Dermis microvascular lymphatic vessel endothelial cell (primary cell): Measurements from ENCODE around the gene PLD3. TPM values are rescaled to one million over a fixed set of nuclear protein-coding genes. Genes with fewer than 3 reads are reported as not detected.
"Not testable (repeated sequence)": the region's sequence is repeated elsewhere in the genome, so short reads cannot be mapped to it uniquely, and the experiment has no call there.

Source experiments
- DNase-seq, 2 donors: peaks; one replicate each; pipeline versions ENCODE4 v3.0.0 to v3.0.0-alpha.2; 2010; ENCODE audit warnings: low read depth in 2 of 2
- total RNA-seq: library from RNA; depleted of rRNA; stranded (reverse); fragments of >200 nt; gene quantifications from 2 replicates; pipeline ENCODE4 v1.2.1, GENCODE V29; 2014

The PLD3 gene
- total RNA-seq, 1 donor from 2014 or later, result 88.6 TPM

DNA sequence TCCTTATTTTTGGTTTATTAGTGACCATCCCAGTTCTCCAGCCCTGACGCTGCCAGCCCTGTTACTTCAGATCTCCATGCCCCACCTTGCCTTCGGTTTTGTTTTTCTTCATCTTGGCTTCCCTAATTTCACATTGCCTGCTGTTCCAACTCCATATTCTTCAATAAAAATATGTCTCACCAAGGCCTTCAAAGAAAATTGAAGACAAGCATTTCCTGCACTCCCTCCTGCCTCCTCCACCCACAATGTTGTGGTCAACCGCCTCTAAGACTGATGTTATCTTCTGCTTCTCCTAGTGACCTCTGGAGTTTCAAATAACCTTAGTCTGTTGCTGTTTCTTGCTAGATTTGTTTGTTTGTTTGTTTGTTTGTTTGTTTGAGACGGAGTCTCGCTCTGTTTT is 14.6 kb downstream of the PLD3 start:
- DNase-seq, result no peak

DNA sequence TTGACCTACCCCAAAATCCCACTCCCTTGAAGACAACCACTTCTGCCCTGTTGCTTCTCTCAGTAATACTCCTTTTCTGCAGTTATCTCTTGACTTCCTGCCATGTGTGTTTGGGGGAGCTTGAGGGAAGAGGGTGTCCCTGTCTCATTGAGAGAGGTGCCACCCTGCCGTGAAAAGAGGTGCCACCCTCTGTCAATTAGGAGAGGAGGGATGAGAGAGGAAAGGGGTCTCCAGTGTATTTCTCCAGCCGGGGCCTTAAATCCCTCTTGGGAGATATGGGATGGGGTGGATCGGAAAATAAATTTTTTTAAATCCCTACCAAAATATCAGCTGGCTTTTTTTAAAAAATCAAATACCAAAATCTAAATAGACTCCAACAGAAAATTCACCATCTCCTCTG is 16.5 kb downstream of the PLD3 start:
- no peak for DNase-seq

DNA sequence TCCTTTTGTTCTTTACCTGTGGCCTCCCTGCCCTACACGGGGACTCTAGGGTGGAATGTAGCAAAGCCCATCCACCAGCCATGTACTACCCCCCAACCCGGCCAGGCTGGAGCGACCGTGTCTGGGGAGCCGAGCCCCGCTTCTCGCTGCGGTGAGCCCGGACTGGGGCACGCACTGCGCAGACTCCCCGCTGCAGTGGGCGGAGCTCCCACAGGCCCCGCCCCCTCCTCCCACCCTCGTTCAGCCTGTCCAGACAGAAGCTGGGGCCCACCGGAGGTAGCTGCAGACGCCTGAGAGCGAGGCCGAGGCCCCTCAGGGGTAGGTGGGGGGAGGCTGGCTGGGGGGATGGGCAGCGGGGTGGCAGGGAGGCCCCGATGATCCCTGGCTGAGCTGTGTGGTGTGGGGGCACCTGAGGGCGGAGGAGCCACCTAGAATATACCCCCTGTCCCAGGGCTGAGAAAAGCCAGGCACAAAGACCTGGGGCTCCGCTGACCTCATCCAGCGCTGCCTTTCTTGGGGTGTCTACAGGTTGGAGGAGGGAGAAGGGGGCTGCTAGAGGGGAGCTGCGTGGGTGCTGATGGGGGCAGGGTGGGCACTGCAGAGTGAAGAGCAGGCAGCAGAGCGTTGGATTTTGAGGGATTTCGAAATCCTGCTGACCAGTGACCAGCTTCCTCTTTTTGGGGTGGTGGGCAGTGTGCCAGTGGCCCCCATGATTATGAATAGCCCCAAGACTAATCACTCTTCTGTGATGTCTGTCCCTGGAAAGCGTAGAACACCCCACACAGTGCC is 17.3 kb downstream of the PLD3 start:
- DNase-seq, result peak; percentile 17 to 74

DNA sequence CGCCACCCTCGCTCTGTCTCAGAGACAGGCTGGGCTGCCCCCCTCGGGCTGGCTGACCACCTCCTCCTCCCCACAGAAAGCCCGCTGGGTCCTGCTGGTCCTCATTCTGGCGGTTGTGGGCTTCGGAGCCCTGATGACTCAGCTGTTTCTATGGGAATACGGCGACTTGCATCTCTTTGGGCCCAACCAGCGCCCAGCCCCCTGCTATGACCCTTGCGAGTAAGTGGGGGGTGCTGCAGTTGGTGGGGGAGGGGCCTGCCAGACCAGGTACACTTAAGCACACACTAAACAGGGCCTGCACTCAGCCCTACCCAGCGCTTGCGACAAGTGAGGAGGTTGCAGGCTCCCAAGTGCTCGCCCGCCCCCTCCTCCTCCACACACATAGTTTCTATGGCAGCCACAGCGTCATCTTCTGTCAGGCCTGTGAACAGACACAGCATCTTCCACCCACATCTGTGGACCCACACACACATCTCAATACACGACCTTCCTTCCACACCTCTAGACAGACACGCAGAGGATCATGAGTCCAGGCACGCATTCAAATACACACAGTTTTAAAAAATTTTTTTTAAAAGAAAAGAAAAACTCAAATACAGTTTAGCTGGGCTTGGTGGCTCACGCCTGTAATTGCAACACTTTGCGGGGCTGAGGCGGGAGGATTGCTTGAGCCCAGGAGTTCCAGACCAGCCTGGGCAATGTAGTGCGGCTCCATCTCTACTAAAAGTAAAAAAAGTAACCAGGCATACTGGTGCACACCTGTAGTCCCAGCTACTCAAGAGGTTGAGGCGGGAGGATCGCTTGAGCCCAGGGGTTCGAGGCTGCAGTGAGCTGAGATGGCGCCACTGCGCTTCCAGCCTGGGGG is 18.4 kb downstream of the PLD3 start:
- no peak for DNase-seq

DNA sequence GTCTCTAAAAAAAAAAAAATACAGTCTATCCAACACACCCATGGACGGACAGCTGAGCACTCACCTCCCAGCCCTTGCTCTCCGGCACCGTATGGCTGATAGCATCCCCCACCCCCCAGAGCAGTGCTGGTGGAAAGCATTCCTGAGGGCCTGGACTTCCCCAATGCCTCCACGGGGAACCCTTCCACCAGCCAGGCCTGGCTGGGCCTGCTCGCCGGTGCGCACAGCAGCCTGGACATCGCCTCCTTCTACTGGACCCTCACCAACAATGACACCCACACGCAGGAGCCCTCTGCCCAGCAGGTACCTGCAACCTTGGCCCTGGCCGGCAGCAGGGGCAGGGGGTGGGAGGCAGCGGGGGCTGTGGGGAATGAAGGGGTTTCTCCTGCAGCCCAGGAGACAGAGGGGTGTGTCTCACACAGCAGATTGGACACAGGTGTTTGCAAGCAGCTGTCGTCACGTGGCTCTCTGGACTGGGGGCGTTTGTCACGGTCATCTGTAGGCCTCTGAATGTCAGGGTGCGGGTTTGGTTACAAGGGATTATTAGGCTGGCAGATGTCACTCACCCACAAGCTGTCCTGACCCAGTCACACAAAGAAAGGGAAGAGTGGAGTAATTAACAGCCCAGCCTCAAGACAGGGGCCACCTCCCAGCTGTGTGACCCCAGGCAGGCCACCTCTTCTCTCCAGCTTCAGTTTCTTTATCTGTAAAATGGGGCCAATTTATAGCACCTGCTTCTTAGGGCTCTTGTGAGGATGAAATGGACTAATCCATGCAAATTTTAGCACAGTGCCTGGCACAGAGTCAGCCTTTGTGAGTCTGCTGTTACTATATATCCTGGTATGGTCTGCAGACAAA is 19.3 kb downstream of the PLD3 start:
- no peak for DNase-seq

DNA sequence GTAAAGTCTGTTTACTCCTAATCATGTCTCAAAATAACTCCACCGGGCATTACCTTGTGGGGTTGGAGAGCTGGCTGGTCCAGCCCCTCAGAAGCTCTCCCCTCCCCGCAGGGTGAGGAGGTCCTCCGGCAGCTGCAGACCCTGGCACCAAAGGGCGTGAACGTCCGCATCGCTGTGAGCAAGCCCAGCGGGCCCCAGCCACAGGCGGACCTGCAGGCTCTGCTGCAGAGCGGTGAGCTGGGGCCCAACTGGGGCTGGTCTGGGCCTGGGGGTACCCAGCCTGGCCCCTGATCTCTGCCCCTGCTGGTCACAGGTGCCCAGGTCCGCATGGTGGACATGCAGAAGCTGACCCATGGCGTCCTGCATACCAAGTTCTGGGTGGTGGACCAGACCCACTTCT is 21.3 kb downstream of the PLD3 start:
- no peak for DNase-seq

DNA sequence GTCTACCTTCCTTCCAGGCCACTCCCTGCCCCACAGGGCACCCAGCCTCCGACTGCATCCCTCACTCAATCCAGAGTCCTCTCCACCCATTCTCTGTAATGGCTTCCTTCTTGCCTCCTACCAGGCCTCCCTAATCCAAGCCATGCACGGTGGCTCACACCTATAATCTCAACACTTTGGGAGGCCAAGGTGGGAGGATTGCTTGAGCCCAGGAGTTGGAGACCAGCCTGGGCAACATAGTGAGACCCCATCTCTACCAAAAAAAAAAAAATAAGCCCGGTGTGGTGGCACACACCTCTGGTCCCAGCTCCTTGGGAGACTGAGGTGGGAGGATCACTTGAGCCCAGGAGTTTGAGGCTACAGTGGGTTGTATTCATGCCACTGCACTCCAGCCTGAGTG is 21.8 kb downstream of the PLD3 start:
- DNase-seq, result not testable (repeated sequence)

DNA sequence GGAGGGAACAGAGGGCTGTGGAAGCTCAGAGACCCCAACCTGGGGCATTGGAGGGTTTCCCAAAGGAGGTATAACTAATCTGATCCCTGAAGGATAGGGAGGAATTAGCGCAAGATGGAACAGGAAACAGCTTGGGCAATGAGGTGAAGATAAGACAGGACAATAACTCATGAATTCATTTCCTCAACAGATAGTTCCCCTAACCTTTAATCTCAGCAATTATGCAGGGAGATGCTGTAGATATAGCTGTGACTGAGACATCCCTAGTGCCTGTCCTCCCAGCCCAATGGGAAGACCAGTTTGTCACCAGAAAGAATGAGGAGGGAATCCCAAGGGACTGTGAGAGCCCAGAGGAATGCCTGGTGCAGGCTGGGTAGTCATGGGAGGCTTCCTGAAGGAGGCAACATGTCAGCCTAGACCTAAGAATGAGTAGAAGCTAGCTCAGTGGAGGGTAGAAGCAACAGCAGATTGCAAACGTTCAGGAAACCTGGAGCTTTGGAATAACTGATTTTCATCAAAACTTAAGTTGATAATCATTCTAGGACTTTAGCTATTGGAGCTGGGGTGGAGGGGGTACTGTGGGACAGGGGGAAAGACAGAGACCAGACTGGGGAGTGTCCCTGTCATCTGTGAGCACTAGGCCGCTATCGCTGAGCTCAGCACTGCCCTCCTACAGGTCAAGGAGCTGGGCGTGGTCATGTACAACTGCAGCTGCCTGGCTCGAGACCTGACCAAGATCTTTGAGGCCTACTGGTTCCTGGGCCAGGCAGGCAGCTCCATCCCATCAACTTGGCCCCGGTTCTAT is 22.7 kb downstream of the PLD3 start:
- no peak for DNase-seq

DNA sequence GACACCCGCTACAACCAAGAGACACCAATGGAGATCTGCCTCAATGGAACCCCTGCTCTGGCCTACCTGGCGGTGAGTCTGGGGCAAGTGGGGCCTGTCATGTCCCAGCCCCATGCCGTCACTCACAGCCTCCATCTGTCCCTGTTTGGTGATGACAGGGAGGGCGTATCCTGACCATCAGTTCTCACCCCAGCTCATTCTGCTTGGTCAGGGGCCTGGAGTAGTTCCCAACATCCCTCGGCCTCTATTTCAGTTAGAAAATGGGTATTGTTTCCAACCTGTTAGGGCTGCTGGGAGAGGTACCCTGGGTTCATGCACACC is 23.3 kb downstream of the PLD3 start:
- DNase-seq, result no peak

DNA sequence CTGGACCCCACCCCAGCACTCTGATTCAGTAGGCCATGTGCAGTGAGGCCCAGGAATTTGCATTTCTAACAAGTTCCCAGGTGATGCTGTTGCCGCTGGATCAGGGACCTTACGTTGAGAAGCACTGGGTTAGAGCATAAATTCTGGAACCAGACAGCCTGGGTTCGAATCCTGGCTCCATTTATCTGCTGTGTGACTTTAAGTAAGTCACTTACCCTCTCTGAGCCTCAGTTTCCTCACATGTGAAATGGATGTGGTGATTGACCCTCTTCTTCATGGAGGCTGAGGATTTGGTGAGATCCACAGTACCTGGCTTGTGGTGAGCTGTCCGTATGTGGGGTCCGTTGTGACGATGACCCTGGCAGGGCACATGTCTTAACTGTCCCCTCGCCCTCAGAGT is 25.6 kb downstream of the PLD3 start:
- DNase-seq, result no peak

DNA sequence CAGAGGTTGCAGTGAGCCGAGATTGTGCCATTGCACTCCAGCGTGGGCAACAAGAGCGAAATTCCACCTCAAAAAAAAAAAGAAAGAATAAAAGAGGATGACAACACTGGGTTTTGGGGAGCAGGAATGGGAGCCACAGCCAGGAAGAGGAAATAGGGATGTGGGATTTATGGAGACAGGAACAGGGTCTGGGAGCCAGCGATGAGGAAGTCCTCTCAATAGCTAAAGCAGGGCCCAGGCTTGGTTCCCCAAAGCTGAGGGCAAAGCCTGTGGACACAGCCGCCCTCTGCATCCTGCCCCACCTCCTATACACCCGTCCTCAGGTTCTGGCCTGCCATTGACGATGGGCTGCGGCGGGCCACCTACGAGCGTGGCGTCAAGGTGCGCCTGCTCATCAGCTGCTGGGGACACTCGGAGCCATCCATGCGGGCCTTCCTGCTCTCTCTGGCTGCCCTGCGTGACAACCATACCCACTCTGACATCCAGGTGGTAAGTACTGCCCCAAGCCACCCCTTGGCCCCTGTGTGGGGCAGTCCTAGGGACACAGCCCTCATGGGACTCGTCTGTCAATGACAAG is 27.9 kb downstream of the PLD3 start:
- DNase-seq, result no peak

DNA sequence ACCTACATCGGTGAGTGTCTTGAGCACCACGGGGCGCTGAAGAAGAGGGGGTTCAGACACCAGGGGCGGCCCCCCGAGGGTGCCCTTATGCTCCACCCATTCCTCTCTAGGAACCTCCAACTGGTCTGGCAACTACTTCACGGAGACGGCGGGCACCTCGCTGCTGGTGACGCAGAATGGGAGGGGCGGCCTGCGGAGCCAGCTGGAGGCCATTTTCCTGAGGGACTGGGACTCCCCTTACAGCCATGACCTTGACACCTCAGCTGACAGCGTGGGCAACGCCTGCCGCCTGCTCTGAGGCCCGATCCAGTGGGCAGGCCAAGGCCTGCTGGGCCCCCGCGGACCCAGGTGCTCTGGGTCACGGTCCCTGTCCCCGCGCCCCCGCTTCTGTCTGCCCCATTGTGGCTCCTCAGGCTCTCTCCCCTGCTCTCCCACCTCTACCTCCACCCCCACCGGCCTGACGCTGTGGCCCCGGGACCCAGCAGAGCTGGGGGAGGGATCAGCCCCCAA is 29.4 kb downstream of the PLD3 start:
- no peak for DNase-seq

DNA sequence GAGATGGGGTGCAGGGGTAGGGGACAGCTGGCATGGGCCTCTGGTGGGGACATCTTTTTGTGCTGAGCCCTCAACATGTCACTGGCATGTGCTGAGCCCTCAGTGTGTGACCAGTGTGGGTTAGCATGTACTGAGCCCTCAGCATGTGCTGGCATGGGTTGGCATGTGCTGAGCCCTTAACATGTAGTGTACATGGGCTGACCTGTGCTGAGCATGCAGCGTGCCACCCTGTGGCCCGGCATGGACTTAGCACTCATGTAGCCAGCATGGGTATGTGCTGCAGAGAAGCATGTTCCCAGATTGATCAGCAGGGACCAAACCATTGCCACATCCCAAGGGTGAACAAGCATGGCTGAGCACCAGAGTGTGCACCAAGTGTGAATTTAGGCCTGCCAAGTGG is 30.0 kb downstream of the PLD3 start:
- no peak for DNase-seq

DNA sequence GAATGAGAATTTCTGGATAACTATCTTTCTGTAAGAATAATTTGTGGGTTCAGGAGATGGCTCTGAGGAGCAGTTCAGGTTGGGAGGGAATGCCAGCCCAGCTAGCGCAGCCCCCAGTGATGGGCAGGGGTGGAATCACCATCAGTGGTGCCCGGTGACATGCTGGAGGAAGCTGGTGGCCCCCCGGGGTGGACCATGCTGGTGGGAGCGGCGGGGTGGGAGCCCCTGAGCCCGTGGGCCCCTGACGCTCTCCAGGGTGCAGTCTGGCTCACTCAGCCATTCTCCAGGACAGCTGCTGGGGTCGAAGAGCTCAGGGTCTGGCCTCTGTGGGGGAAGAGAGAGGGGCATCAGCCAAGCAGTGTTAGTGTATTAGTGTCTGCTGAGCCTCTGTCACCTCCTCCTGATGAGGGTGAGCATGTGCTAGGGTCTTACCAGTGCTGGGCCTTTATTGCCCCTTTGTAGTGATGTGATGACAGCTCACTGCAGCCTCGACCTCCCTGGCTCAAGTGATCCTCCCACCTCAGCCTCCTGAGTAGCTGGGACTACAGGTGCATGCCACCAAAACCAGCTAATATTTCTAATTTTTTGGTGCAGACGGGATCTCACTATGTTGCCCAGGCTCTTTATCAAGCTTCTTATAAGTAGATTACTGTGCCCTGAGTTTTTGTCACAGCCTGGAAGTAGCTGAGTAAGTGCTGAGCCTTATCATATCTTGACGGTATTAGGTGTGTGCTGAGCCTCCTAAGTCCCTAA is 31.1 kb downstream of the PLD3 start:
- no peak for DNase-seq

DNA sequence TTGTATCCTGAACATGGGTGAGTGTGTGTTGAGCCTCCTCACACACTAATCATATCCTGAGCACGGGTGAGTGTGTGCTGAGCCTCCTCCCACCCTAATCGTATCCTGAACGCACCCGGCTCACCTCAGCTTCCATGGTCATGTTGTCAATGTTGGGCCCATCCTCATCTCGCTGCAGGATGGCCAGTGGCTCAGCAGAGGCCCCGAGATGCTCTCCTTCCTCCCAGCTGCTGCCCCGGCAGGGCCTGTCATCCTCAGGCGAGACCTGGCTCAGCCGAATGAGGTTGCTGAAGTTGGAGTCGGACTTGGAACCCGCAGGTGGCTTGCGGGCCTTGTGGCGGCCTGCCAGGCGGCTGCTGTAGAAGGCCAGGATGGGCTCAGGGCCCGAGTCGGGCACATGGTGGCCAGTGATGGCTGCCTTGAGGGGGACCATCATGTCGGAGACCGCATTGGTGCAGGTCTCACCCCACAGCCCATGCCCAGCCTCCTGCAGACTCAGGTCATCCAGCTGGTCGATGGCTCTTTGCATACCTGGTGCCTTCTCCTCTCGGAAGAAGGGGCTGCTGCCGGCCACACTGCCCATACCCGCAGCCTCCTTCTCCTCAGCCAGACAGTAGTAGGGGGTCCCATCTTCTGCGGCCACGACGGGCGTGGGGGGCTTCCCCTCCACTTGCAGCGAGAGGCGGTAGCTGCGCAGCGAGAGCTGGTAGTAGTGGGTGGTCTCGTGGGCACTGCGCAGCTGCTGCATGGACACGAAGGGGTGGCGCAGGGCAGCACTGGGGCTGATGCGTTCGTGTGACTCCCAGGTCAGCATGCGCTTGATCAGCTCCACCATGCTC is 31.9 kb downstream of the PLD3 start:
- no peak for DNase-seq

DNA sequence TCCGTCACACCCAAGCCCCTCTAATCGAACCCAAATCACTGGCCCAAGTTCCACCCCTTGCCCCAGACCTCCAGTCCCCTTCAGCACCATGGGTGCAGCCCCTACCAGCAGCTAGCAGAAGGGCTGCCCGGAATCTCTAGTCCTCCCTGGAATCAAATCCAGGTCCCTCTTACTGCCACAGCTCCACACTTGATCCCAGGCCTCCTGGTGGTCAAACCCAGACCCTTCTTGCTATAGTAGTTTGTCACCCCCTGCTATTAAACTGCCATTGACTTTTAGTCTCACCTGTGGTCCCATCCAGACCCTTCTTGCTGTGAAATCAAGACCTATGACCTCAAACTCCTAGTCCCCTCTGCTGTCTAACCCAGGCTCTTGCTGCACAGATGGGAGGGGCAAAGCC is 32.8 kb downstream of the PLD3 start:
- DNase-seq, result no peak

DNA sequence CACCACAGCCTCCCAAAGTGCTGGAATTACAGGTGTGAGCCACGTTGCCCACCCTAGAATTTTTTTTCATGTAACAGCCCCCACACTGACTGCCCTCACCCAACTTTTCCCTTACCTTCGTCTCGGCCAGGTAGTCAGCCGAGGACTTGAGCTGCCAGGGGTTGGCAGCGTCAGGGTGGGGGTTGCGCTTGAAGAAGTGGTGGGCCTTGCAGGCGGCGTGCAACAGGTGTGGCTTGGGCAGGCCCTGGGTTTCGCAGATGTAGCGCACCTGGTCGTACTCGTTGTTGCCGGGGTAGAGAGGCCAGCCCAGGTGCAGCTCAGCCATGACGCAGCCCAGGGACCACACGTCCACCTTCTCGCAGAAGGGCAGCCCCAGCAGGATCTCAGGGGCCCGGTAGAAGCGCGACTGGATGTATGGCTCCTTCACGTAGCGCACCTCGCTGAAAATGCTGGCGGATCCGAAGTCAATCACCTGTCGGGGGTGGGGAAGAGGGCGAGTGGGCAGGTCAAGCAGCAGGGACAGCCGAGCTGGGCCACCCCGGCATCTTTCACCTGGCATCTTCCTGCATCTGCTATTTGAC is 35.3 kb downstream of the PLD3 start:
- no peak for DNase-seq

DNA sequence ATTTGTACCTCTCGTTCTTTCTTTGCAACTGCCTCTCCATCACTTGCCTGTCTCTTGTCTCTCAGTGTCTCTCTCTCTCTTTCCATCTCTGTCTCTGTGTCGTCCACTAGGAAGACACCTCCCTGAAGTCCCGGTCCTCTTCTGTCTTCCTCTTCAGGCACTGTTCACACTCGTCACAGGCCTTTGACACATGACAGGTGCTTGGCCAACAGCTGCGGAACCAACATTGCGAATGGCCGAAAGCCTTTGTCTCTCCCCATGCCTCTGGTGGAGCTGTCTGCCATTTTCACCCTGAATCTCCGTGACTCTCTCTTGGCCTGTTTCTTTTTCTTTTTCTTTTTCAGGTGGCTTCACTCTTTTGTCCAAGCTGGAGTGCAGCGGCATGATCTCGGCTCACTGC is 38.7 kb downstream of the PLD3 start:
- no peak for DNase-seq

DNA sequence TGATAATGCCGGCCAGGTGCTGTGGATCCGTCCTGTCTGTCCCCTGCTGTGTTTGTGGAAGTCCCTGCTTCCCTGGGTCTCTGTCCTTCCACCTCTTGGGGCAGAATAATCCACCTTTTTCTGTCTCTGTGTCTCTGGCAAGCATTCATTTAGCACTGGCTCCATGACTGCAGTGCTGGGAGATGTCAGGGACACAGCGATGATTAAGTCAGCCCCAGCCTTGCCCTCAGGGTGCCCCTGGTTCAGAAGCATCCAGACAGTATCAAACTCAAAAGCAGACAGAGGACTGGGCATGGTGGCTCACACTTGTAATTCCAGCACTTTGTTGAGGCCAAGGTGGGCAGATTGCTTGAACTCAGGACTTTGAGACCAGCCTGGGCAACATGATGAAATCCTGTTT is 40.0 kb downstream of the PLD3 start:
- DNase-seq, result no peak
